ENCODE results near the gene PLA2G5. TPM values are rescaled to one million over a fixed set of nuclear protein-coding genes. Genes with fewer than 3 reads are reported as not detected.

The PLA2G5 gene
- total RNA-seq, 2 donors from 2014 or later: not detected

- no peak for DNase-seq
- H3K36me3 Mint-ChIP-seq (ENCODE audit: low read depth): peaks cover 2% of the 10 kb centered on the region
- H3K27ac Mint-ChIP-seq: no peak overlapping the region
- no peak for ATAC-seq
- H3K27me3 Mint-ChIP-seq: peaks cover 52% of the 10 kb centered on the region
- no peak overlapping the region for H3K4me3 Mint-ChIP-seq
- H3K9me3 ChIP-seq (ENCODE audit: control insufficient read depth, low read length, poor library complexity, severe bottlenecking): no peaks in the 10 kb centered on the region
- H3K4me1 Mint-ChIP-seq: peaks cover 12% of the 10 kb centered on the region
Measured at GRCh38 chr1:20074055-20074724, 4.2 kb downstream of the PLA2G5 start.

GRCh38 chr1:20074725-20075171 lies 4.8 kb downstream of the PLA2G5 start:
- Mint-ChIP-seq H3K27me3 (peaks cover 48% of the 10 kb centered on the region), H3K27ac (no peak overlapping the region), H3K4me1 (peaks cover 13% of the 10 kb centered on the region), H3K36me3 (ENCODE audit: low read depth) (peaks cover 2% of the 10 kb centered on the region), H3K4me3 (no peak overlapping the region)
- DNase-seq: no peak
- ATAC-seq: no peak
- H3K9me3 ChIP-seq (ENCODE audit: control insufficient read depth, low read length, poor library complexity, severe bottlenecking): no peaks in the 10 kb centered on the region

DNA sequence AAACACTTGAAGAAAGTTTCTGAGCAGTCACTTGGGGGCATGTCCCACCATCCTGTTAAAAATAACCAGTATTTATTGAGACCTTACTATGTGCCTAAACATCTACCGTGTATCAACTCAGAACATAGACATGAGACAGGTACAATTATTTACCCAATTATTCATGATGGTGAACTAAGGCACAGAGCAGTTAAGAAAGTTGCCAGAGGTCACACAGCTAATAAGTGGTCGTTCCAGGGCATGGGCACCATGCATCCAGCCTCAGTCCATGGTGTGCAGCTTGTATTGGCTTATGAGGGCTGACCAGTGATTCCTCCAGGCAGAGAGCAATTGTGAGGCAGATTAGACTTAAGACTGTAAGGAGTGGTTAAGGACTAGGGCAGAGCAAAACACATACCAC lies 5.4 kb downstream of the PLA2G5 start:
- H3K36me3 Mint-ChIP-seq (ENCODE audit: low read depth): peaks cover 2% of the 10 kb centered on the region
- H3K4me3 Mint-ChIP-seq: no peak overlapping the region
- no peaks in the 10 kb centered on the region for H3K9me3 ChIP-seq (ENCODE audit: control insufficient read depth, low read length, poor library complexity, severe bottlenecking)
- DNase-seq (no peak), ATAC-seq (no peak)
- peaks cover 14% of the 10 kb centered on the region for H3K4me1 Mint-ChIP-seq
- H3K27ac Mint-ChIP-seq: no peak overlapping the region
- H3K27me3 Mint-ChIP-seq: peaks cover 50% of the 10 kb centered on the region

- peaks cover 59% of the 10 kb centered on the region for H3K27me3 Mint-ChIP-seq
- H3K4me3 Mint-ChIP-seq: no peak overlapping the region
- H3K4me1 Mint-ChIP-seq: peaks cover 18% of the 10 kb centered on the region
- ATAC-seq: no peak
- H3K27ac Mint-ChIP-seq: no peak overlapping the region
- no peaks in the 10 kb centered on the region for H3K9me3 ChIP-seq (ENCODE audit: control insufficient read depth, low read length, poor library complexity, severe bottlenecking)
- peaks cover 2% of the 10 kb centered on the region for H3K36me3 Mint-ChIP-seq (ENCODE audit: low read depth)
- DNase-seq: no peak
Measured at GRCh38 chr1:20076223-20076622, 6.2 kb downstream of the PLA2G5 start.

DNA sequence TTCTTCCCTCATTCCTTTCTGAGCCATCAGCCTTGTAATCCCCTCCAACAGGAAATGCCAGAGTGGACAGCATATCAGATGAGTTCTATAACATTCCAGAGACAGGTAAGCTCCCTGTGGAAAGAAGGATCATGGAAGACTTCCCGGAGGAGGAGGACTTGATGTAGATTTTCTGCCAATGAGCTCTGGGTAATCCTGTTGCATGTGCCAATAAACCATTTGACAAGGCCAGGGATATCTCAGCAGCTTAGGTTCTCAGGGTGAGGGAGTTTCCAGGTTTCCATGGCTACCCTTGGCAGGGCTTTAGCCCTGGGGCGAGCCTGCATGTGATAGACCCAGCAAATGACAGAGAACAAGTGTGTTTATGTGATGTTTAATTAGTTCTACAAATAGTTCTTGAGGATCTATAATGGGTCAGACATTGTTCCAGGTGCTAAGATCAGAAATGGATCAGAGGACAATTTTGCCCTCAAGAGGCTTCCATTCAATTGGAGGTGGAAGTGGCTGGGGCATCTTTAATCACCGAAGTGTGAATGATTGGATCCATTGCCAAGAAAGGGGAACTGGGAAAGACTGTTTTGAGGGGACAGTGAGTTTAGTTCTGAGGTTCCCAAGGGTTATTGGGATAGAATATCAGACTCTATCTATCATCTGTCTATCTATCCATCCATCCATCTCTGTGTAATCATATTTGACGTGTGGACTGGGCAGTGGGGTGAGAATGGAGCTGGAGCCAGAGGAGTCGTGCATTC lies 6.9 kb downstream of the PLA2G5 start:
- ATAC-seq (no peak), DNase-seq (no peak)
- Mint-ChIP-seq H3K27ac (no peak overlapping the region), H3K27me3 (peaks cover 65% of the 10 kb centered on the region), H3K36me3 (ENCODE audit: low read depth) (peaks cover 2% of the 10 kb centered on the region), H3K4me1 (peaks cover 22% of the 10 kb centered on the region), H3K4me3 (no peak overlapping the region)
- H3K9me3 ChIP-seq (ENCODE audit: control insufficient read depth, low read length, poor library complexity, severe bottlenecking): no peaks in the 10 kb centered on the region

- peak; percentile 42 for ATAC-seq
- DNase-seq: no peak
- H3K4me3 Mint-ChIP-seq: no peak overlapping the region
- no peaks in the 10 kb centered on the region for H3K9me3 ChIP-seq (ENCODE audit: control insufficient read depth, low read length, poor library complexity, severe bottlenecking)
- H3K27ac Mint-ChIP-seq: peak overlapping the region; percentile 24
- peaks cover 2% of the 10 kb centered on the region for H3K36me3 Mint-ChIP-seq (ENCODE audit: low read depth)
- H3K27me3 Mint-ChIP-seq: peaks cover 67% of the 10 kb centered on the region
- H3K4me1 Mint-ChIP-seq: peaks cover 15% of the 10 kb centered on the region
Measured at GRCh38 chr1:20078171-20078651, 8.2 kb downstream of the PLA2G5 start.

DNA sequence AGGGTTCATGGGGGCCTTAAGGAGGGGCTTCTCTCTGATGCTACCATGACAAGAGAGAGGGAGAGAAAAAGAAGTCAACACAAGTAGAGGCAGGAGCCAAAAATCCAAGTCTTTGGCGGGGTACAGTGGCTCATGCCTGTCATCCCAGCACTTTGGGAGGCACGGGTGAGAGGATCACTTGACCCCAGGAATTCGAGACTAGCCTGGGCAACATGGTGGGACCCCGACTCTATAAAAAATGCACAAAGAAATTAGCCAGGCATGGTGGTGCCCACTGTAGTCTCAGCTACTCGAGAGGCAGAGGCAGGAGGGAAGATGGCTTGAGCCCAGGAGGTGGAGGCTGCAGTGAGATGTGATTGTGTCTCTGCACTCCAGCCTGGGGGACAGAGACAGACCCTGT lies 8.7 kb downstream of the PLA2G5 start:
- H3K9me3 ChIP-seq (ENCODE audit: control insufficient read depth, low read length, poor library complexity, severe bottlenecking): no peaks in the 10 kb centered on the region
- H3K27me3 Mint-ChIP-seq: peaks cover 70% of the 10 kb centered on the region
- H3K4me1 Mint-ChIP-seq: peaks cover 15% of the 10 kb centered on the region
- no peak overlapping the region for H3K4me3 Mint-ChIP-seq
- no peak for DNase-seq
- peaks cover 2% of the 10 kb centered on the region for H3K36me3 Mint-ChIP-seq (ENCODE audit: low read depth)
- peak overlapping the region; percentile 24 for H3K27ac Mint-ChIP-seq
- ATAC-seq: no peak

GRCh38 chr1:20079661-20080305 lies 9.8 kb downstream of the PLA2G5 start:
- peaks cover 78% of the 10 kb centered on the region for H3K27me3 Mint-ChIP-seq
- H3K4me1 Mint-ChIP-seq: peaks cover 15% of the 10 kb centered on the region
- no peaks in the 10 kb centered on the region for H3K9me3 ChIP-seq (ENCODE audit: control insufficient read depth, low read length, poor library complexity, severe bottlenecking)
- no peak overlapping the region for H3K27ac Mint-ChIP-seq
- DNase-seq (no peak), ATAC-seq (no peak)
- H3K4me3 Mint-ChIP-seq: no peak overlapping the region
- peaks cover 2% of the 10 kb centered on the region for H3K36me3 Mint-ChIP-seq (ENCODE audit: low read depth)

DNA sequence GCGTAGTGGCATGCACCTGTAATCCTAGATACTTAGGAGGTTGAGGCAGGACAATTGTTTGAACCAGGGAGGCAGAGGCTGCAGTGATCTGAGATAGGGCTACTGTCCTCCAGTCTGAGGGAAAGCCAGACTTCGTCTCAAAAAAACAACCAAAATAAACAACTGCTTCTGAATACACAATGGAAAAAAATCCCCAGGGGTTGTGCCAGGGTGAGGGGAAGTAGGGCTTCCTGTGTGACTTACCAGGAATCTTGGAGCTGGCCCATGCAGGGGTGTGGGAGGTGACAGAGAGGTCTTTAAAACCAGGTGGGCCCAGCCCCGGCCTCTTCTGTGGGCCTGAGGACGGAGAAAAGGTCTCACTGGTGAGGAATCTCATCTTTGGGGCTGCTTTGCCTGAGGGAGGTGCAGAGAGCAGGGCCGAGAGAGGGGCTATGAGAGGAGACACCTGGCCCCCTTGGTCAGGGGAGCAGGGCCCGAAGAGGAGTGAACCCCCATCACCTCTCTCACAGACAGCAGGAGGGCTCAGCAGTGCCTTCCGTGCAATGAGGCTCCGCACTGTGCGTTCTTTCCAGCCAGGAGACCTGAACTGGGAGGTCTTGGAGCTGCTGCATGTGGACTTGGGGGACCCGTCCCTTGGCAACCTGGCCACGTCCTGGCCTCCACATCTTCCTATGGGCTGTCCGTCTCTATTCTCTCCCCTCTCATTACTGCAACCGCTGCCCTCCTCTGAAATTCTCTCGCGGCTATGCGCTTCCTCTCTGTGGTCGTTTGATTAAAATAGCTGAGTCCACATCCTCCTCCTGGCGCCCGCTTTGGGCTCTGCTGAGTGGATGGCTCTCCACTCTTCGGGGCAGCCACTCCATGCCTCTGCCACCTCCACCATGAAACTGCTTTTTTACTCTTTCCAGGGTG lies 10.7 kb downstream of the PLA2G5 start:
- H3K4me1 Mint-ChIP-seq: peaks cover 15% of the 10 kb centered on the region
- peak overlapping the region; percentile 77 for H3K27ac Mint-ChIP-seq
- H3K36me3 Mint-ChIP-seq (ENCODE audit: low read depth): peaks cover 2% of the 10 kb centered on the region
- DNase-seq: no peak
- peaks cover 76% of the 10 kb centered on the region for H3K27me3 Mint-ChIP-seq
- H3K9me3 ChIP-seq (ENCODE audit: control insufficient read depth, low read length, poor library complexity, severe bottlenecking): no peaks in the 10 kb centered on the region
- no peak overlapping the region for H3K4me3 Mint-ChIP-seq
- no peak for ATAC-seq

- Mint-ChIP-seq H3K27ac (peak overlapping the region; percentile 77), H3K4me1 (peaks cover 15% of the 10 kb centered on the region), H3K27me3 (peaks cover 71% of the 10 kb centered on the region), H3K4me3 (no peak overlapping the region), H3K36me3 (ENCODE audit: low read depth) (peaks cover 2% of the 10 kb centered on the region)
- ATAC-seq (no peak), DNase-seq (no peak)
- no peaks in the 10 kb centered on the region for H3K9me3 ChIP-seq (ENCODE audit: control insufficient read depth, low read length, poor library complexity, severe bottlenecking)
Measured at GRCh38 chr1:20081353-20081810, 11.4 kb downstream of the PLA2G5 start.

GRCh38 chr1:20082772-20083171 lies 12.8 kb downstream of the PLA2G5 start:
- no peak overlapping the region for H3K27ac Mint-ChIP-seq

DNA sequence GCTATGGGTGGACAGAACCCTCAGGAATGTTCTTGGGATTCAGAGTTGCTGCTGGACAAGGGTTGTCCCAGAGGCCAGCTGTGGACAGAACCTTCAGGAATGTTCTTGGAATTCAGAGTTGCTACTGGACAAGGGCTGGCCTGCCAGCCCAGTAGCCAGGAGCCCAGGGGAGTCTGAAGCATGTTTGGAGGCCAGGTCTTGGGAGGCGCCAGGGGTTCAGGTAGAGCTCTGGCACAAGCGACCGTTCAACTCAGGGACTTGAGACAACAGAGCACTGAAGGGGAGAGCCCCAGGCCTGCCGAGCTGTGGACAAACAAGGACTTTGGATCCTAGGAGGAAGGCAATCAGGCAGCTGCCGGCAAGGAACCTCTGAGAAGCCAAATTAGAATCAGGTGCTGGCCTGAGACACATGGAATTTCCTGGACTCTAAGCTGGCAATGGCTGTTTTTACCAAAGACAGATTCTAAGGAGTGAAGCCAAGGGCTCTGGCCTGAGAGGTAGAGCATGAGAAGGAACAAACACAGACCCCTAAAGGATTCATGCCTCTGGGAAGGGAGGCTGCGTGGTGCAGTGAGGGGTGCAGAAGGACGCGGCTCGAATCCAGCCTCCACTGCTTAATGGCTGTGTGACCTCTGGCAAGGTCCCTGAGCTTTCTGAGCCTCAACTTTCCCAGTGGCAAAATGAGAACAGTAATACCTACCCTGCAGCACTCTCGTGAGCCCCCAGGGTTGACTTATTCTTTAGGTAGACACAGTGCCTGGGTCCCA lies 13.4 kb downstream of the PLA2G5 start:
- H3K4me1 Mint-ChIP-seq: peaks cover 10% of the 10 kb centered on the region
- H3K4me3 Mint-ChIP-seq: no peak overlapping the region
- H3K36me3 Mint-ChIP-seq (ENCODE audit: low read depth): peaks cover 2% of the 10 kb centered on the region
- DNase-seq (no peak), ATAC-seq (no peak)
- no peak overlapping the region for H3K27ac Mint-ChIP-seq
- H3K27me3 Mint-ChIP-seq: peaks cover 57% of the 10 kb centered on the region
- H3K9me3 ChIP-seq (ENCODE audit: control insufficient read depth, low read length, poor library complexity, severe bottlenecking): no peaks in the 10 kb centered on the region

More at GRCh38 chr1:20082772-20083171, 12.8 kb downstream of the PLA2G5 start:
- peaks cover 63% of the 10 kb centered on the region for H3K27me3 Mint-ChIP-seq
- H3K9me3 ChIP-seq (ENCODE audit: control insufficient read depth, low read length, poor library complexity, severe bottlenecking): no peaks in the 10 kb centered on the region
- DNase-seq (no peak), ATAC-seq (no peak)
- H3K36me3 Mint-ChIP-seq (ENCODE audit: low read depth): peaks cover 2% of the 10 kb centered on the region
- H3K4me3 Mint-ChIP-seq: no peak overlapping the region
- H3K4me1 Mint-ChIP-seq: peaks cover 15% of the 10 kb centered on the region
